Epithelial cell of proximal tubule (primary cell): Measurements from ENCODE around the gene CLCF1. TPM values are rescaled to one million over a fixed set of nuclear protein-coding genes. Genes with fewer than 3 reads are reported as not detected.

Source experiments
- DNase-seq: peaks from one replicate; pipeline ENCODE4 v3.0.0-alpha.2; 2011; ENCODE audit warnings: low read depth
- H3K4me3 ChIP-seq: 2 replicates; pipeline ENCODE4 v1.5.1; 2011; ENCODE audit warnings: low read depth, mild to moderate bottlenecking, low read length
- CTCF ChIP-seq: conservative IDR thresholded peaks from 2 replicates; pipeline ENCODE4 v1.5.1; 2012; ENCODE audit warnings: low read depth, mild to moderate bottlenecking, low read length
- total RNA-seq: library from RNA; depleted of rRNA; stranded (reverse); fragments of >200 nt; gene quantifications from 2 replicates; pipeline ENCODE4 v1.2.3, GENCODE V29; 2015

The CLCF1 gene
- total RNA-seq, 1 donor from 2014 or later: 44.6 TPM

- no peak for DNase-seq
- H3K4me3 ChIP-seq: no peak overlapping the region
- TF ChIP-seq CTCF: no peak
These were observed 4.8 kb downstream of the CLCF1 start for GRCh38 chr11:67368621-67369020.

DNA sequence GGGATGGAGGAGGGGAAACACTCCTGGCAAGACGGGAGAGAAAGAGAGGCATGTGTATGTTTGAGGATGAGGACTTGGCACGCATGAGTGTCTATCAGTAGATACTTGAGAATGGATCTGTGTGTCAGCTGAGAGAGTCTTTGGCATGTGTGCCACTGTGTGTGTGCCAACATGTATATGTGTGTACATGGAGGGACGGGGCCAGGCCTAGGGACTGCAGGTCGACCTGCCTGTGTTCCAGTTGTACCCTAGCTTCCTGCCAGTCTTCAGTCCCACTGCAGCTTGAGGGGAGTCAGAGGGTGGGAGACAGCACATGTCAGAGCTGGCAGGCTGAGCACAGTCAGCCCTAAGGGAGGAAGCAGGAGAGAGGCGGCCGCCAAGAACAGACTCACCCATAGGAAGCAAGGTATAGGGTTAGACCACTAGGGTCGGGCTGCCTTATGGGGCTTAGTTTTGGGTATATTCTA is 5.6 kb downstream of the CLCF1 start:
- H3K4me3 ChIP-seq: no peak overlapping the region
- DNase-seq: no peak
- no peak for TF ChIP-seq CTCF

DNA sequence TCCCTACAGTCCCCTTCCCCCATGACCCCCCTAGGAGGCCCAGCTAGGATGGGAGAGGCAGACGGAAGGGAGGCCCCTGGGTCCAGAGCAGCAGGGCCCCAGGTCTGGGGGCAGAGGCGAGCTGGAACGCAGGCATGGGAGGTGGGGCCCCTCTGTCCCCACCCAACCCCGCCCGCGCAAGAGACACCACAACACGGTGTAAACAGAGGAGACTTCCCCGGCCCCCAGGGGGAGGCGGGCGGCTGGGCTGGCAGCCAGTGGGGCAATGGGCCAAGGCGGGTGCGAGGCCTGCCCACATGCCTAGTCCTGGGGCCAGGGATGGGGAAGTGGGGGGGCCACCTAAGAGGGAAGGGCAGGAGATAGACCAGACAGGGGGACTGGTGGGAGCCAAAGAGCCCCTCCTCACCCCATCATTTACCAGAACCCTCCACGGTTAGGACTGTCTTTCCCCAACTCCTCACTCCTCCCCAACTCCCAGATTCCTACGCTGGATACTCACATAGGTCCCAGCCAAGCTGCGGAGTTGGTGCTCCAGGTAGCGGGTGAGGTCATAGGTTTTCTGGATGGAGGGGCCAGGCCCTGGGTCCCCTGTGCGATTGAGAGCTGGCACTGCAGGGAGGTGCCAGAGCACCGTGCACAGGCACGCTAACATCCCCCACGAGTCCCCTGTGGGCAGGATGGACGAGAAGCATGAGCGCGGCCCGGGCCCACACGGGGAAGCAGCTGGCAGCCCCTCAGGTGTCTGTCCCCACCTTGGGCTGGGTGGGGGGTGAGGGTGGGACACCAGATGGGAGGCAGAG is 6.2 kb downstream of the CLCF1 start:
- no peak for DNase-seq
- no peak for TF ChIP-seq CTCF
- no peak overlapping the region for H3K4me3 ChIP-seq

DNA sequence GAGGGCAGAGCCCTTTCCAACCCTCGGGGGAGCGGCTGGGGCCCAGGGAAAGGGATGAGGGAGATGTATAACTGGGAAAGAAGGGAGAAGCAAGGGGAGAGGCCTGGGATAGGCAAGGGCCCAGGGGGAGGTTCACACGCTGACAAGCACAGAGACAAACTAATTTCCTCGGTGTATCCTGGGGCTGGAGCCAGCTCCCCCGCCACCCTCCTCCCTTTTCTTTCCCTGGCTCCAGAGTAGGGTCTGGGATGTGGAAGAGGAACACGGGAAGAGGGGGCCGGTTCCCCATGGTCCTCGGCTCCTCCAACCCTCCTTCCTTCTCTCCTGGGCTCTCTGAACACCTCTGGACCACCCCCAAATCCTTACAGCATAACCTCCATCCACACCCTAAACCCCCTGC is 6.9 kb downstream of the CLCF1 start:
- DNase-seq: no peak
- TF ChIP-seq CTCF: no peak

DNA sequence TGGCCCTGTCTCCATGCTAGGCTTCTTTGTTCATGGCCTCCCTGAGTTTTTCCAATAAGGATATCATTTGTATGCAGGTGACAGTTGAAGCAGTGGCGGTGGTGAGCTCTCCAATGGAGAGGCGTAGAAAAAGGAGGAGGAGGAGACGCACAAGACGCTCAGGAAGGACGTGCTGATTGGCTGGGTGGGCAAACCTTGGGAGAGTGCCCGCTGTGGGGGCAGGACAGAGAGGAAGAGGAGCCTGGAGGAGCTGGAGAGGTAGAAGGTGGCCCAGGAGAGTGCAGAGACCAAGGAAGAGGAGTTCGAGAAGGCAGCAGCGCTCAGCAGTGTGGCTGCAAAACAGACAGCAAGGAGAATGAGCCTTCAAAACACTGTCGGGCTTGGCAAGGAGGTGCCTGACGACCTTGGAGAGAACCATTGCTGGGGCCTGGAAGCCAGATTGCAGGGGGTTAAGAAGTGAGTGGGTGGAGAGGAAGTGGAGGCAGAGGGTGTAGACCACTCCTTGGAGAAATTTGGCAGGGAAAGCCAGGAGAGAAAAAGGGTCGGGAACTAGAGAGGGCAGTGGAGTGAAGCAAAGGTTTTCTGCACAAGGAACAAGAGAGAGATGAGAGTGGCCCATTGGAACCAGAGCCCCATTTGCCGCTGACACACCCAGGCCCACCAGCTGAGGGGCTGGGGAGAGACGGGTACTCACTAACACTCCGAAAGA is 7.5 kb downstream of the CLCF1 start:
- no peak for DNase-seq
- no peak for TF ChIP-seq CTCF
- no peak overlapping the region for H3K4me3 ChIP-seq

More for the DNA sequence above, 6.9 kb downstream of the CLCF1 start:
- H3K4me3 ChIP-seq: no peak overlapping the region

GRCh38 chr11:67364783-67365722 is 8.3 kb downstream of the CLCF1 start:
- no peak overlapping the region for H3K4me3 ChIP-seq
- TF ChIP-seq CTCF: no peak

More at GRCh38 chr11:67364783-67365722, 8.3 kb downstream of the CLCF1 start:
- DNase-seq: no peak
